Caco-2 (cell line): Measurements from ENCODE around the gene FEZF1. TPM values are rescaled to one million over a fixed set of nuclear protein-coding genes. Genes with fewer than 3 reads are reported as not detected.

ENCODE experiments used
- BruUV-seq: library from RNA; stranded (reverse); fragments of 400-500 nt; replicated peaks from 2 replicates; lab custom pipeline; 2021; lab: Mats Ljungman, UMichigan
- CTCF ChIA-PET: fragments of 300-600 bp; sonication (Branson Sonifier 250); formaldehyde crosslinking; loops from one replicate; lab custom pipeline; 2022; ENCODE audit warnings: antibody characterized with exemption; lab: Charles Lee
- POLR2A ChIA-PET: fragments of 300-600 bp; sonication (Branson Sonifier 250); formaldehyde crosslinking; loops from one replicate; lab custom pipeline; 2022; ENCODE audit warnings: antibody characterized with exemption; lab: Charles Lee
- DNase-seq, 2 experiments: peaks; one replicate each; pipeline versions ENCODE4 v3.0.0 to v3.0.0-alpha.2; 2020 to 2022
- H3K27me3 ChIP-seq: replicated peaks from 2 replicates; pipeline ENCODE4 v1.6.0; 2011; ENCODE audit warnings: low read length; ENCODE audit not compliant: control insufficient read depth, insufficient read depth
- H3K36me3 ChIP-seq: 2 replicates; pipeline ENCODE4 v1.5.1; 2011; ENCODE audit warnings: low read length; ENCODE audit not compliant: control insufficient read depth, insufficient read depth
- H3K4me1 ChIP-seq: fragments of 250-450 bp; sonication (Bioruptor Pico); 2 replicates; pipeline ENCODE4 v1.5.1; 2020; ENCODE audit warnings: mild to moderate bottlenecking
- H3K4me3 ChIP-seq: 2 replicates; pipeline ENCODE4 v1.5.1; 2011; ENCODE audit warnings: low read depth, mild to moderate bottlenecking, control low read depth, low read length
- H3K9me3 ChIP-seq: fragments of 250-450 bp; sonication (Bioruptor Pico); 2 replicates; pipeline ENCODE4 v1.5.1; 2020; ENCODE audit warnings: mild to moderate bottlenecking, moderate library complexity
- H3K27ac Mint-ChIP-seq: one replicate; pipeline ENCODE4 v1.8.0; 2022; ENCODE audit warnings: mixed read lengths; ENCODE audit not compliant: unreplicated experiment
- H3K27me3 Mint-ChIP-seq: one replicate; pipeline ENCODE4 v1.8.0; 2022; ENCODE audit warnings: mixed read lengths; ENCODE audit not compliant: insufficient read depth, unreplicated experiment
- H3K36me3 Mint-ChIP-seq: one replicate; pipeline ENCODE4 v1.8.0; 2022; ENCODE audit warnings: mild to moderate bottlenecking, mixed read lengths; ENCODE audit not compliant: insufficient read depth, unreplicated experiment
- H3K4me1 Mint-ChIP-seq: one replicate; pipeline ENCODE4 v1.8.0; 2022; ENCODE audit warnings: low read depth, mixed read lengths; ENCODE audit not compliant: unreplicated experiment
- H3K4me3 Mint-ChIP-seq: one replicate; pipeline ENCODE4 v1.8.0; 2022; ENCODE audit warnings: mild to moderate bottlenecking, moderate library complexity, mixed read lengths; ENCODE audit not compliant: unreplicated experiment
- H3K9me3 Mint-ChIP-seq: one replicate; pipeline ENCODE4 v1.8.0; 2022; ENCODE audit warnings: mixed read lengths; ENCODE audit not compliant: unreplicated experiment
- intact Hi-C: fragments of 100-400 bp; cut with micrococcal nuclease; formaldehyde crosslinking; loops from one replicate; pipeline ENCODE4 v1.10.0; 2022; ENCODE audit not compliant: unreplicated experiment
- total RNA-seq: library from RNA; stranded (reverse); gene quantifications from 2 replicates; pipeline ENCODE4 v1.2.3, GENCODE V29; 2022
- TF ChIP-seq, protein P1 (sequence below), 2 experiments: fragments of 200-600 bp in 1 of 2; IDR thresholded peaks; 1 replicate in 1 of 2; 2 replicates in 1 of 2; pipeline versions ENCODE4 v1.5.1 to v1.8.0; 2011 to 2022; ENCODE audit warnings: antibody characterized with exemption in 1 of 2, control low read depth in 1 of 2, inconsistent platforms in 1 of 2, low read depth in 1 of 2, low read length in 1 of 2, mild to moderate bottlenecking in 1 of 2, moderate library complexity in 1 of 2; ENCODE audit not compliant: insufficient read depth in 1 of 2, severe bottlenecking in 1 of 2, unreplicated experiment in 1 of 2

Gene FEZF1
- total RNA-seq, 1 experiment from 2014 or later: not detected

DNA sequence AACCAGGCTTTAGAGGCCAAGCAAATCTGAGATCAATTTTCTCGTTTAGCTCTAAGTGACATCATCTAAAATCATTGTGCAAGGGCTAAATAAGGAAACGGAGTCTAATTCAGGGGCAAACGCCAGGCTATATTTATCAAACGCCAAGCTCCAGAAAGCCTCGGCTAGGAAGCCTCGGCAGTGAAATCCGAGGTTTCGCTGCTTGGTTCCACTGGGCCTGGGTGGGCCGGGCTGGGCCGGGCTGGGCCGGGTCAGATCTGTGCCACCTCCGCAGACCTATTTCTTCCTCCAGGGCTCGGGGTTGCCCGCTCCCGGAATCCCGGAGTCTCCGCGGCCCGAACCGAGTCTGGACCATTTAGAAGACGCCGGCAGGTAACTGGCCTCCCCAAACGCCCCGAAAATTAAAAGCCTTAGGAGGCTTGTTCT is 459 bp upstream of the FEZF1 start:
- POLR2A ChIA-PET: no interaction called here
- H3K36me3 ChIP-seq: no peaks in the 10 kb centered on the region
- peak overlapping the region; percentile 27 for H3K4me3 ChIP-seq
- H3K4me1 Mint-ChIP-seq: no peaks in the 10 kb centered on the region
- H3K9me3 ChIP-seq: no peaks in the 10 kb centered on the region
- CTCF ChIA-PET: no interaction called here
- DNase-seq: no peak
- peaks cover 36% of the 10 kb centered on the region for H3K27me3 Mint-ChIP-seq
- BruUV-seq: no TSS peak
- H3K27me3 ChIP-seq: peaks cover 4% of the 10 kb centered on the region; the same call in 1 of the 2 replicates
- H3K4me1 ChIP-seq: 0 out of 2 replicates have a peak, but pooled peaks cover 6% of the 10 kb centered on the region
- intact Hi-C loops: no loop called here
- H3K9me3 Mint-ChIP-seq: no peaks in the 10 kb centered on the region
- peak overlapping the region; percentile 69 for H3K4me3 Mint-ChIP-seq
- H3K36me3 Mint-ChIP-seq: no peaks in the 10 kb centered on the region
- H3K27ac Mint-ChIP-seq: no peak overlapping the region
- TF ChIP-seq, protein P1, sequence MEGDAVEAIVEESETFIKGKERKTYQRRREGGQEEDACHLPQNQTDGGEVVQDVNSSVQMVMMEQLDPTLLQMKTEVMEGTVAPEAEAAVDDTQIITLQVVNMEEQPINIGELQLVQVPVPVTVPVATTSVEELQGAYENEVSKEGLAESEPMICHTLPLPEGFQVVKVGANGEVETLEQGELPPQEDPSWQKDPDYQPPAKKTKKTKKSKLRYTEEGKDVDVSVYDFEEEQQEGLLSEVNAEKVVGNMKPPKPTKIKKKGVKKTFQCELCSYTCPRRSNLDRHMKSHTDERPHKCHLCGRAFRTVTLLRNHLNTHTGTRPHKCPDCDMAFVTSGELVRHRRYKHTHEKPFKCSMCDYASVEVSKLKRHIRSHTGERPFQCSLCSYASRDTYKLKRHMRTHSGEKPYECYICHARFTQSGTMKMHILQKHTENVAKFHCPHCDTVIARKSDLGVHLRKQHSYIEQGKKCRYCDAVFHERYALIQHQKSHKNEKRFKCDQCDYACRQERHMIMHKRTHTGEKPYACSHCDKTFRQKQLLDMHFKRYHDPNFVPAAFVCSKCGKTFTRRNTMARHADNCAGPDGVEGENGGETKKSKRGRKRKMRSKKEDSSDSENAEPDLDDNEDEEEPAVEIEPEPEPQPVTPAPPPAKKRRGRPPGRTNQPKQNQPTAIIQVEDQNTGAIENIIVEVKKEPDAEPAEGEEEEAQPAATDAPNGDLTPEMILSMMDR (IDR thresholded peaks at IDR 0.05; ENCODE audit: insufficient read depth in 1 of 2, low read depth in 1 of 2, low read length in 1 of 2, severe bottlenecking in 1 of 2, unreplicated experiment in 1 of 2): no peak

DNA sequence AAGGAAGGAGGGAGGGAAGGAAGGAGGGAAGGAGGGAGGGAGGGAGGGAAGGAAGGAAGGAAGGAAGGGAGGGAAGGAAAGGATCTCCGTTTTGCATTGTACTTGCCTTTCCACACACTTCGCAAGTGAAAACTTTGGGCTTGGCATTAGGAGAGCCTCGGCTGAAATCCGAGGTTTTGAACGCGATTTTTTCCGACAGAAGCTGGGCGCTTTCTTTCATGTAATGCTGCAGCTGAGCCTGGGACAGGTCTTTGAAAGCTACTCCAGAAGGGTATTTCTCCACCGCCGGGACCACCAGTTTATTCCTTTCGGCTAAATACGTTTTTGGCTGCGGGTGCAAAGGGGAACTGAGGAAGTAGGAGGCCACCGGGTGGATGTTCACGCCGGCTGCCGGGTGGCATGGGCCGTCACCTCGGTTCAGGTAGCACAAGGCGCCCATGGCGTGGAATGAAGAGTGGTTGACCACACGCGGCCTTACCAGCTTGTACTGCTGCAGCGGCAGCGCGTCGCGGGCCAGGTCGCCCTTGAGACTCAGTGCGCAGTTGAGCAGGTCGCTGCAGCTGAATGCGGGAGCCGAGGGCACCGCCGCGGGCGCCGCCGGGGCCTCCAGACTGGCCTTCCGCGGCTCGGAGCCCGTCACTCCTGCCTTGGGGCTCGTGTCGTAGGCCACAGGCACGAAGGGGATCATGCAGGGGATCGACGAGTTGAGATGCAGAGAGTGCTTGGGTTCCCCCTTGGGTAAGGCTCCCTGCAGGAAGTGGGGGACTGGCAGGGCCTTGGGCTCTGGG is 825 bp downstream of the FEZF1 start:
- Mint-ChIP-seq H3K36me3 (no peaks in the 10 kb centered on the region), H3K4me1 (no peaks in the 10 kb centered on the region), H3K9me3 (no peaks in the 10 kb centered on the region), H3K27ac (no peak overlapping the region), H3K27me3 (peaks cover 38% of the 10 kb centered on the region), H3K4me3 (peak overlapping the region; percentile 69)
- H3K4me3 ChIP-seq: no peak overlapping the region
- ChIA-PET POLR2A (no interaction called here), CTCF (no interaction called here)
- BruUV-seq: no TSS peak
- intact Hi-C loops: no loop called here
- H3K4me1 ChIP-seq: 0 out of 2 replicates have a peak, but pooled peaks cover 6% of the 10 kb centered on the region
- H3K27me3 ChIP-seq: peaks cover 4% of the 10 kb centered on the region; the same call in 1 of the 2 replicates
- no peaks in the 10 kb centered on the region for H3K36me3 ChIP-seq
- DNase-seq: no peak
- TF ChIP-seq, protein P1 (IDR thresholded peaks at IDR 0.05; ENCODE audit: insufficient read depth in 1 of 2, low read depth in 1 of 2, low read length in 1 of 2, severe bottlenecking in 1 of 2, unreplicated experiment in 1 of 2): no peak
- no peaks in the 10 kb centered on the region for H3K9me3 ChIP-seq

DNA sequence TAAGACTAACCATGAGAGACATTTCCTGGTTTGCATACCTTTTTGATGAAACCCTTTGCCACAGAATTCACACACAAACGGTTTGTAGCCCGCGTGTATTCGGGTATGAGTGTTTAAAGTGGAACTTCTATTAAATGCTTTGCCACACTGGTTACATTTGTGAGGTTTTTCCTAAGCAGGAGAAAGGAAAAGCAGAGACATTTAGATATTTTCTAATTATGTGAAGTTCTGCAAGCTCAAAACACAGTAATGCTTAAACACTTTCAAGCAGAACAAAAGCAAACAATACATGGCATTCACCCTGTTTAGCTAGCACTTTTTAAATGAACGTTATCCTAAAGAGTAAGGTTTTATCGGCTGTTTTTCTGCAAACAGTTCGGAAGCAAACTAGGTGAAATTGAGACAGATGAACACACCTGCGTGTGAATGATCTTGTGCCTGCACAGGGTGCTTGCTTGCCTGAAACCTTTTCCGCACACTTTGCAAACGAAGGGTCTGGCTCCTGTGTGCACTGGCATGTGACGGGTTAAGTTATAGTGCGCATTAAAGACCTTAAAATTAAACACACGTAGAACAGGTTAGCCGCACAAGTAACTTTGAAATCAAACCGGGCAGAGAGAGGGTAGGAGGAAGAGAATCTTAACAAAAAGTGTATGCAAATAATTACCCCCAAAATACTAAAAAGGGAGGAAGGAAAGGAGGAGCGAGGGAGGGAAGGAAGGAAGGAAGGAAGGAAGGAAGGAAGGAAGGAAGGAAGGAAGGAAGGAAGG is 1.6 kb downstream of the FEZF1 start:
- H3K4me1 ChIP-seq: 0 out of 2 replicates have a peak, but pooled peaks cover 6% of the 10 kb centered on the region
- TF ChIP-seq, protein P1 (IDR thresholded peaks at IDR 0.05; ENCODE audit: insufficient read depth in 1 of 2, low read depth in 1 of 2, low read length in 1 of 2, severe bottlenecking in 1 of 2, unreplicated experiment in 1 of 2): no peak
- BruUV-seq: no TSS peak
- no peak overlapping the region for H3K27ac Mint-ChIP-seq
- no peaks in the 10 kb centered on the region for H3K36me3 Mint-ChIP-seq
- H3K9me3 Mint-ChIP-seq: no peaks in the 10 kb centered on the region
- no peaks in the 10 kb centered on the region for H3K36me3 ChIP-seq
- H3K4me3 Mint-ChIP-seq: peak overlapping the region; percentile 14
- ChIA-PET POLR2A (no interaction called here), CTCF (no interaction called here)
- no peaks in the 10 kb centered on the region for H3K4me1 Mint-ChIP-seq
- no peak for DNase-seq
- H3K9me3 ChIP-seq: no peaks in the 10 kb centered on the region
- H3K4me3 ChIP-seq: no peak overlapping the region
- peaks cover 4% of the 10 kb centered on the region; the same call in 1 of the 2 replicates for H3K27me3 ChIP-seq
- intact Hi-C loops: no loop called here
- peaks cover 36% of the 10 kb centered on the region for H3K27me3 Mint-ChIP-seq
